ENCODE results near the gene HOXA9. TPM values are rescaled to one million over a fixed set of nuclear protein-coding genes. Genes with fewer than 3 reads are reported as not detected.
A peak's percentile ranks its signal among the peaks of the same experiment; 100 is the strongest.

The HOXA9 gene
- total RNA-seq, 1 donor from 2014 or later, result 7.4 TPM

GRCh38 chr7:27200761-27201579 lies 35.6 kb upstream of the HOXA9 start:
- DNase-seq (ENCODE audit: low spot score), result no peak

DNA sequence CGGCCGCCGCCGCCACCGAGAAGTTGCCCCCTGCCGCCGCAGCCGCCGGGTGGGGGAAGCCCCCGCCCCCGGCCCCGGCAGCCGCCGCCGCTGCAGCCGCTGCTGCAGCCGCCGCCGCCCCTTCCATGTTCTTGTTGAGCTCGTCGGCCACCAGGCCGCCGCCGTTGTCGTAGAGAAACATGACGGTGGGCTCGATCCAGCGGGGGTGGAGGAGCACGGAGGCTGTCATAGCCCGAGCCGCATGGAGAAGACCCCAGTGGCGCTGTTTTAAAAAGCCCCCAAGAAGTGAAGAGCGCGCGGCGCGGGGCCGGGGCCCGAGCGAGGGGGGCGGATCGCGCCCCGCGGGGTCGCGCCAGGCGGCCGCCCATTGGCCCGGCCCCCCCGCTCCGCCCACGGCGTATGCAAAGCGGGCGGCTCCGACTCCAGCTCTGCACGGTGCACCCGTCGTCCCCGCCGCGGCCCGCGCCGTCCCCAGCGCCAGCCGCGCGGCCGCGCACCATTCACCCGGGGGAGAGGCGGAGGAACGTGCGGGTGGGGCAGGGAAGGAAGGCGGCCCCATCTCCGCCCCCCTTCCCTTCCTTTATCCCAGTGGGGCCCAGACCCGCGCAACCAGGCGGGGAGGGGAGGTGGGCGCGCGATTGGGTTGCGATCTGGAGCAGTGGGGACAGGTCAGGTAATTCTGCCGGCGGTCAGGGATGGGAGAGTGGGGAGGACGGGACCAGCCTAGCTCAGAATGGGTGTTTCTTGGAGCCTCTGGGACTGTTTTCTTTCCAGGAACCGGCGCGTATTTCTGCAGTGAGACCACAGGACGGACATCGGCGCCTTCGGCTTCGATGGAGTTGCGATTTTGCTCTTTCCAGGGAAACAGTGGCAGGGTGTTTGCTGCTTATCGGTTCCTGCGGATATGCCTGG lies 34.8 kb upstream of the HOXA9 start, which contains the start of gene HOXA13:
Gene HOXA13 (minus strand): TSS at position 243 of the 912 bp plus-strand sequence. CDS start 14 bp downstream, at position 229.
- peak; percentile 75 for DNase-seq (ENCODE audit: low spot score)

- no peak for DNase-seq (ENCODE audit: low spot score)
Measured at GRCh38 chr7:27198871-27199801, 33.8 kb upstream of the HOXA9 start.

- no peak for DNase-seq (ENCODE audit: low spot score)
Measured at GRCh38 chr7:27198138-27198841, 33.0 kb upstream of the HOXA9 start.

- no peak for DNase-seq (ENCODE audit: low spot score)
Measured at GRCh38 chr7:27197137-27198042, 32.1 kb upstream of the HOXA9 start.

DNA sequence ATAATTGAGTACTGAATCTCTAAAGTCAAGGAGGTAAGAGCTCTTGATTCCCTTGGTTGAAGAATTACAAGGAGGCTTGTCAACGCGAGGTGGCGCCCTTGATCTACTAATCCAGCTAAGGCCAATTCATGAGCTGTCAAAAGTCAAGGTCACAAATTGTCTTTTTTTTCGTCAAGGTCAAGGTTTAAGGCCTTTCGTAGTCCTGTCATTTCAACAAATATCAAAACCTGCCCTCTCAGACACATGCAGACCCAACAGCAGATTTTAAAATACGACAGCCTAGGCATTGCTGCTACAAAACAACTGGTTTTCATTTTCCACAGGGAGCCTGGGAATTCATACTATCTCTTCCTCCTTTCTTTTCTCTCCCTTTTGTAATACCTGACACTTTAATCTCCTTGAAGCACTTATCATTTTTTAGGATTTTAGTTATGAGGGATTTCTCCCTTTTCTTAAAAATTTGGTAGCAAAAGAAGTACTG lies 31.0 kb upstream of the HOXA9 start:
- DNase-seq (ENCODE audit: low spot score), result peak; percentile 91

- DNase-seq (ENCODE audit: low spot score), result peak; percentile 45
Measured at GRCh38 chr7:27194686-27195379, 29.5 kb upstream of the HOXA9 start.

DNA sequence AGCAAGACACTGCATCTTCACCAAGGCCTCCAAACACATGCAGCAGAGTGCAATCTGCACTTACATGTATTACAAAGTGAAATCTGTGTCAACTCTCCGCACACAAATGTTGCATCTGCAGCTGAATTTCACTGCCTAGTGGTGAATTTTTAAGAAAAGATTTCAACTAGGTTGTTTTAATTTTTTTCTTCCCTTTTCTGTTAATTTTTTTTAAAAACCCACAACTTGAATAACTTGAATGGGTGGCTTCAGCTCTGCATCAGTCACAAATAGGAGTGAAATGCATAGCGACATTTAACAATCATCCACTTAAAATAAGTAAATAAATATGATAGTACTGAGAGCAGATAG lies 28.6 kb upstream of the HOXA9 start:
- DNase-seq (ENCODE audit: low spot score), result no peak

DNA sequence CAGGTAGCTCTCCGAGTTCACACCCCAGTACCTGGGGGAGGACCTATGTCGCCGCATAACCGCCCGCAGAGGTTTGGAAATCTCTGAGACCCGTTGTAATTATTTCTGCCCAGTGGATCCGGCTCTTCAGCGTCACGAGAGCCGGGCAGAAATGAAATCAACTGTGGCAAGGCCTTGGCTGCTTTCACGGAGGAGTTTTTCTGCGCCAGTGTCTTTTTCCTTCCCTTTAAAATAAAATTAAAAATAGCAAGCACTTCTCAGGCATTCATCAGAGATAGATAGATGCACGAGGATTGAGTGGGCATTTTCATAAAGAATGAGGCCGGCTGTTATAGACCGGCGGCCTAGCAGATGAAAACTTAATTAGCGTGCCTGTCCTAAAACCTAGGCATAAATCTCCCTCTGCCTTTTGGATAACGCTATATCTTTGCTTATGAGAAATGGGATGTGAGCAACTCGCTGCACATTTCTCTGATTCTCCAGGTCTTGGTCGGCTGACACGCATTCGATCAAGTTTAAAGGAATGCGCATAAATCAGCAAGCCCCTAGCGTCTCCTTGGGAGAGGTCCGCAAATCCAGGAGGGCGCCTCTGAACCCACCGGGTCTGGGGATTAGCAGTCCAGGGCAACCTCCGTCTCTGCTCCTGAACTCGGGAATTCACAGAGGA lies 28.1 kb upstream of the HOXA9 start:
- DNase-seq (ENCODE audit: low spot score), result peak; percentile 42

DNA sequence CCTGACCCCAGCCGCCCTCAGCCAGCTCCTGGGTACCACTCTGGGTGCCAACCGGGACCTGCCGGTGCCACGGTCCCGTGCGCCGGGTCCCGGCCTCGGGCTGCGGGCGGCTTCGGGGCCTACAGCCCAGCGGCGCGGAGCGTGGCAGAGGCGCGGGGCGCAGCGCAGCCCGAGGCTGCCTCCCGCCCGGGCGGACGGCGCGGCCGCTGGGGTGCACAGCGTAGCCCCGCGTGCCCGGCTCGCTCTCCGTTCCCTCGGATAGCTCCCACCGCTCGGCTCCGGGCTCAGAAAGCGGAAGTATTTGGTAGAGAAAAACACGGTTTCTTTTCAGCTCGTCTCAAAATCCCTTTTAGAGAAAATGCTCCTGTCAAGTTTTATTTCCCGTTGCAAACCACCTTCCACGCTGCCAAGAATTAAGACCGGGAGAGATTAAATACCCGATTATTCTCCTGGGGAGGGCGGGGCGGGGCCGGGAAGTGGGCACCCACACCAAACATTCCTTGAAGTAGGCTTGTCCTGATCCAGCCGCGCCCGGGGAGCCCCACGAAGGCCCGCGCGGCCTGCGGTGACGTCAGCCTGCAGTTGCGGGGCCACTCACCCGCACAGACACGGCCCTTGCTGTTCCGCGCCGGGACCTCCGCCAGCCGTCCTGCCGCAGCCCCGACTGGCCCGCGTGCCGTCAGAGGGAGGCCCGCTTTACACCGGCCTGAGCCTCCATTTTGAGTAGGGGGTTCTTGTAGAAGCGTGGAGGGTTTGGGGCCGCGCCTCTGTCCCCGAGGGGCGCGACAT lies 27.4 kb upstream of the HOXA9 start:
- peak; percentile 56 for DNase-seq (ENCODE audit: low spot score)

GRCh38 chr7:27191833-27192545 lies 26.7 kb upstream of the HOXA9 start:
- peak; percentile 83 for DNase-seq (ENCODE audit: low spot score)

DNA sequence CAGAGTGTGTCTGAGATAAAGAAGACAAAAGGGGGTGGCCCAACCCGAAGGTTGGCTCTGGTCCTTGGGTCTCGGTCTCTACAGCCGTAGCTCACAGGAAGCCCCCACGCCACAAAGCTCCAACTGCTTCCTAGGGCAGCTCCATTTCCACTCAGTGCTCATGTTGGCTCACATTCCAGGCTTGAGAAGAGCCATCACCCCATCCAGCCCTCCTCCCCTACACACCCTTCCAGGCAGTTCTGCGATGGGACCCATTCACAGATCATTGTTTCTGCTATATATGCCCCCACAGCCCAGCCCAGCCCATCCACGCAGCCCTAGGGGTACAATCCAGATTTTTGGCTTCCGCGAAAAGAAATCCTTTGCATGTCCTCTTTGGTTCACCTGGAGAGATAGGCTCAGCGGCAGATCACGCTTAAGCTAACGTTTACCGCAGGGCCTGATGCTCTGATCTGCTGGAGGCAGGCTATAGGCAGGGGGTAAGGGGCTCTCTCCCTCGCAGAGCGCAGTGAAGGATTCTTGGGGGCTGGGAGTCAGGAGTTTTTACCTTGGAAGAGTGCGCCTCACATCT lies 25.9 kb upstream of the HOXA9 start:
- DNase-seq (ENCODE audit: low spot score), result peak; percentile 48

DNA sequence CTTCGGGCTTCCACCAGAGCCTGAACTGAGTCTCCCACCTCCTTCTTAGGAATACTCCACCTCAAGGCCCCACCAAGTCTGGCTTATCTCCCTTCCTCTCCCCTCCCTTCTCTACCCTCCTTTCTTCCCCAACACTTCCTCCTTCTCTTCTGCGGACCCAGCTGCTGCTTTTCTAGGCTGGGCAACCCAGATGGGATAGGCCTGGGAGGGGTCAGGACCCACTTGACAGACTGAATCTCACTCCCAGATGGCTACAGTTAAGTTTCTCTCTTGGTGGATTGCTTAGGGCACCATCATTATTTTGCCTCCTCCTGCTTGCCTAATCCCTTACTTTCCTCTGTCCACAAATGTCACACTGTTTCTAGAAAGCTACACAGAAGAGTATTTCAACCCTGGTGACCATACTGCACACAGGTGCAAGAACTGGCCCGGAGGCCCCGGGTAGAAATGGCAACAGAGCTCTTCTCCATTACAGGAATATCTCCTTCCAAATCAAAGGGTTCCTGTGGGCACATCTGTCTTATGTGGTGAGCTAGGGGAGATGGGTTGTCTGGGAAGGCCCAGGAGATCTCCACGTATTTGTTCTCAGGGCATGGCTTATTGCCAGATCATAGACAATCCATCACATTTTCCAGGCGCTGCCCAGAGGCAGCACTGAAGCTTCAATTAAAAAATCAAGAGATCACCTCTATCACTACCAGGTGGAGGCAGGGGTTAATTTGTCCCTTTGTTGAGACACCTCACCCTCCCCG lies 24.8 kb upstream of the HOXA9 start:
- peak; percentile 44 for DNase-seq (ENCODE audit: low spot score)

GRCh38 chr7:27189295-27189996 lies 24.1 kb upstream of the HOXA9 start:
- DNase-seq (ENCODE audit: low spot score), result peak; percentile 61
